ENCODE measurements around the gene CAPN10. TPM values are rescaled to one million over a fixed set of nuclear protein-coding genes. Genes with fewer than 3 reads are reported as not detected.

Gene CAPN10
- total and polyA plus RNA-seq, 5 experiments from 2014 or later = 6.7 to 93.2 (median 21.4) TPM

- H3K36me3 Mint-ChIP-seq = no peaks in the 10 kb centered on the region
- H3K9me3 Mint-ChIP-seq = peaks cover 0 to 2% (median 0%) of the 10 kb centered on the region in 9 donors
- H3K27ac Mint-ChIP-seq = peak overlapping the region in 1 of 10 donors; percentile 52
- peaks cover 0 to 12% (median 4%) of the 10 kb centered on the region in 4 donors for H3K4me1 Mint-ChIP-seq
- POLR2A ChIA-PET = interaction anchor here (0.6 kb wide), 1 partner anchor 859 kb away, joined by 3 read pairs; no protein-coding TSS in a partner anchor
- ATAC-seq (no peak), DNase-seq (no peak)
- no peak overlapping the region for H3K4me3 Mint-ChIP-seq
- peaks cover 4 to 29% (median 25%) of the 10 kb centered on the region in 5 donors for H3K27me3 Mint-ChIP-seq
These were observed 61.7 kb downstream of the CAPN10 start for GRCh38 chr2:240648155-240648649.

Other genes starting within 250 kb of the CAPN10 start
- gene GPC1, start 151.1 kb upstream of the CAPN10 start, total RNA-seq = 1 to 10 TPM in 1 of 2 experiments, under 1 TPM in 1; 0.99 to 1.2 TPM
- gene GPC1, start 151.1 kb upstream of the CAPN10 start, polyA plus RNA-seq = under 1 TPM; 0.09 to 0.49 (median 0.31) TPM
- gene ANKMY1, start 28.7 kb upstream of the CAPN10 start, total RNA-seq = 10 to 100 TPM; 69.1 to 69.7 TPM
- gene ANKMY1, start 28.7 kb upstream of the CAPN10 start, polyA plus RNA-seq = 10 to 100 TPM in 2 of 3 donors, 1 to 10 TPM in 1; 9.1 to 16.8 (median 10.3) TPM
- 10 to 100 TPM; 23.2 to 24.0 TPM for gene DUSP28, start 26.4 kb upstream of the CAPN10 start, total RNA-seq
- 10 to 100 TPM; 18.8 to 23.9 (median 22.9) TPM for gene DUSP28, start 26.4 kb upstream of the CAPN10 start, polyA plus RNA-seq
- gene RNPEPL1, start 18.2 kb upstream of the CAPN10 start, total RNA-seq = 100 to 1,000 TPM; 121 to 123 TPM
- gene RNPEPL1, start 18.2 kb upstream of the CAPN10 start, polyA plus RNA-seq = 10 to 100 TPM; 17.8 to 67.0 (median 39.8) TPM
- gene GPR35, start 38.7 kb downstream of the CAPN10 start, total RNA-seq = 1 to 10 TPM; 8.9 to 9.8 TPM
- gene GPR35, start 38.7 kb downstream of the CAPN10 start, polyA plus RNA-seq = 1 to 10 TPM; 1.3 to 1.7 (median 1.6) TPM
- not detected for gene AQP12B, start 96.2 kb downstream of the CAPN10 start, total RNA-seq
- not detected for gene AQP12B, start 96.2 kb downstream of the CAPN10 start, polyA plus RNA-seq
- not detected for gene AQP12A, start 105.1 kb downstream of the CAPN10 start, total RNA-seq
- not detected for gene AQP12A, start 105.1 kb downstream of the CAPN10 start, polyA plus RNA-seq
- not detected for gene KIF1A, start 233.5 kb downstream of the CAPN10 start, total RNA-seq
- gene KIF1A, start 233.5 kb downstream of the CAPN10 start, polyA plus RNA-seq = under 1 TPM in 1 of 3 donors, not detected in 2; 0.10 TPM

Data from naive thymus-derived CD8-positive, alpha-beta T cell (primary cell).